NCI-H2227 treated with DMSO at 0.1 percent for 48 hours (cell line): Measurements from ENCODE around the gene NOD1.
"Not testable (repeated sequence)": the region's sequence is repeated elsewhere in the genome, so short reads cannot be mapped to it uniquely, and the experiment has no call there.

Experiments
- DNase-seq: peaks from one replicate; lab custom pipeline; 2025; lab: John Stamatoyannopoulos, UW

Gene NOD1

DNA sequence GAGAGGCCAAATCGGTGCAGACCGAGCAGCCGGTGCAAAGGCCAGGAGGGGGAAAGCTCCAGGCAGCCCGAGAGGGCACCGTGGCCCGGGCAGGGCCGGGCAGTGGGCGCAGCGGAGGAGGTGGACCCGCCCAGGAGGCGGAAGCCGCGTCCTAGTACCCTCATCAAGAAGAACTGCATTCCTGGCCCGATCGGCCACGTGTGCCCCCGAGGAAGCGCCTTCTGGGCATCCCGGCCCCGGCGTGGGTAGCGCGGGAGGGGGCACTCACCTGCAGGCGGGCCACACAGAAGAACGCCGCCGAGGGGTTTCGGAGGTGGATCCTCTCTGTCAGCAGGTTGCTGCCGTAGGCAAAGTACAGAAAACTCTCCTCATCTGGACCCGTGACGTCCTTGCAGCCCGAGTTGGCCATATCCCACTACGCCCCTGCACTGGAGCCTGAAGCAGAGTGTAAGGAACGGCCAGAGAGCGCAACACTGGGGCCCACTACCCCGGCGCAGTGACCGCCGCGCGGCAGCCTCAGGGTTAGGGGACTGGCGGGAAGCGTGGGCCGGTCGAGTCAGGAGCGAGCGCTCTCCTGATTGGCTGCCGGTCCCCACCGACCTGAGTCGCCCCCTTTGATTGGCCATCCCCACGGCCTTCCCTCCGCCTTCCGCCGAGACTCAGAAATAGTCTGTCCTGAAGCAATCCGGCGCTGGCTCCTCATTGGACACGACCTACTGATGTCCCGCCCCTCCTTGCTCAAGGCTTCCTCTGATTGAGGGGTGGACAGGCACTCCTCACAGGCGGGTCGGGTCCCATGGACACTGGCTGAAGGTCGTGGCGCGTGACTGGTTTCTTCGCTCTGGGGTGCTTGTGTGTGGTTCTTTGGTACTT lies 26.0 kb upstream of the NOD1 start, which contains the start of gene GGCT:
Gene GGCT, minus strand, starts transcription at position 529 of the 873 bp plus-strand sequence. Its CDS starts 120 bp downstream, at position 409.
- DNase-seq, result peak; percentile 96

DNA sequence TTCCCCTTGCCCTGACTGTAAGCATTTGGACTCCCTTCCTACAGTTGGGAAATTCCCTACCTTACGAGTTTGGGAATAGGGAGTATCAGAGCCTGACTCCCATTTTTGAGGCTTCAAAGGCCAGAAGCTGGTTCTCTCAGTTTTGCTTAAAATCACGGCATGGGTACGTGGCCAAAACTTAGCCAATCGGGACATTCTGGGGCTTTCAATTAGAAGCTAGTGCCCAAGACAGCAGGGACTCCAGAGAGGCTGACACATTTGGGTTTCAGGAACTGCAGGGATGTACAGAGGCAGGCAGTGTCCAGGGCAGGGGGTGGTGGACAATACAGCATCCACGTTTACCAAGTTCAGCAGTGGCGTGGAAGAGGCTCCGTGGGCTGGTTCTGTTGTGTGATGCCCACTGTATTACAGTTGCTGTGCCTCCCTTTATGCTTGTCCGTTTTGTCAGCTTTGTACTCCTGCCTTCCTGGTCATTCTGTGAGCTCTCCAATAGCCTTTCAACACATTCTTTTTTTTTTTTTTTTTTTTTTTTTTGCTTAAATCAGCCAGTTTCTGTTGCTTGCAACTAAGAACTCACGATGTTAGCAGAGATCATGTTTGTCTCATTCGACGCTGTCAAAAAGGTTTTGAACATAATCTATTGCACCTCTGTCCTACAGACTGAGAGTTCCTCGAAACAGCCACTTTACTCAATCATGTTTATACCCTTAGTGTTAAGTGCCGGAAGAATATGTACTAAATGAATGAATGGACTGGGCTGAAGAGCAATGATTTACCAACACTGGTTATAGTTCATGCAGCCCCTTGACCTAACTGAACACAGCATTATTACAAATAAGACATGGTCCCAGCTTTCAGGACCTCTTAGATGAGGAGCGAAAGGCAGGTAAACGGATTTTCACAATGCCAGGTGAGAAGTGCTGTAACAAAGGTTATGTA lies 25.0 kb upstream of the NOD1 start:
- DNase-seq, result no peak

DNA sequence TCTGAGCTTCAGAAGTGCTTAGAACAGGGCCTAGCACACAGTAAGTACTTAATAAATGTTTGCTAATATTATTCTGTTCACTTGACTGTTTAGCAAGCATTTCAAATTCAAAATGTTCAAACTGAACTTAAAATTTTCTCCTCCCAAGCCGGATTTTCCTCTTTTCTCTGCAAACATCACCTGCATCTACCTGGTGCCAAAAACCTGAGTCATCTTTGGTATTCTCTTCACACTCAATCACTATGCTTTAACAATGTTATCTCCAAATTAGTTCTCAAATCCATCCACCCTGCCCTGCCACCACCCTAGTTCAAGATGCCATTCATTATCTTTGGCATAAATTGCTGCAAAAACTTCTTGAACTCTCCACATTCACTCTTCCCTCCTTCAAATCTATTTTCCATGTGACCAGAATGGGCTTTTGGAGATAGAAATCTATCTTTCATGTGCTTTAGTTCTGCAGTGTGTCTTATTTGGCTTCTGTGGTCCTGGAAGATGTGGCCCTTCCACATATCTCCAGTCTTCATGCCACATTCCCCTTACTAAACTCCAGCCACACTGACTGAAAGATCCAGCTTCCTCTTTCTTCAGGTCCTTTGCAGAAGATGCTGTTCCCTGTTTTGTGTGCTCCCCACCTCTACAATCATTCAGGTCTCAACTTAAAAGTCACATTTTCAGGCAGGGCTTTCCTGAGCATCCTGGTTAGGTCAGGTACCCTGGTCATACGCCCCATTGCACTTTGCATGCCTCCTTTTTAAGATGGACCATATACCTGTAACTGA lies 24.1 kb upstream of the NOD1 start:
- DNase-seq, result no peak

DNA sequence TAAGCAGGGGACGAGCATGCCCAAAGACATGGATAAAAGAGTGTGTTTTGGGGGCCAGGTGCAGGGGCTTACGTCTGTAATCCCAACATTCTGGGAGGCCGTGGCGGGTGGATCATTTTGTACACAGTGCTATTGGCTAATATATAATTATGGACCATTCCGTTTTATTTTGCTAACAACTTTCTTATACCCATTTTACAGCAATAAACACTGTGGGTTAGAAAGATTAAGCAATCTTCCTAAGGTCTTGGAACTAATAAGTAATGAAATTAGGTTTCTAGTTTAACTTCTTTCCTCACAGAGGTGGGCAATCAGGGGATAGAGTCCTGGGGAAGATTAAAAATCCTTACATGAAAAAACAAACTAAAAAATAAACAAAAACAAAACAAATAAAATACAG lies 22.7 kb upstream of the NOD1 start:
- DNase-seq, result no peak

DNA sequence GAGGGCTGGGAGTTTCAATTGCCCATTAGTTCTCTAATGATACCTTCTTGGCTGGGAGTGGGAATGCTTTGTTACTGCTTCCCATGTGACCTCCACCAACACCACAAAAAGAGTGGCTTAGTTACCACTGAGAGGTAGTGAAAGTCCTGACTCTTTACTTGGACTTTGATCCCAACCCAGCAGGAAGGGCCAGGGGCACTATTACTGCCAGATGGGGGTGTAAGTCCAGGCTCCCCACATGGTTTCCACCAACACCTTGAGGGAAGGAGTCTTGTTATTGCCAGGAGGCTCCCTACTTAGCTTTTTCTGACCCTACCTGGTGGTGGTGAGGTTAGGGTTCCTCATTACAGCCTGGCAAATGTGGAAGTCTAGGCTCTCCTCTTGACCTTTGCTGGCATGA lies 14.6 kb upstream of the NOD1 start:
- DNase-seq, result no peak

DNA sequence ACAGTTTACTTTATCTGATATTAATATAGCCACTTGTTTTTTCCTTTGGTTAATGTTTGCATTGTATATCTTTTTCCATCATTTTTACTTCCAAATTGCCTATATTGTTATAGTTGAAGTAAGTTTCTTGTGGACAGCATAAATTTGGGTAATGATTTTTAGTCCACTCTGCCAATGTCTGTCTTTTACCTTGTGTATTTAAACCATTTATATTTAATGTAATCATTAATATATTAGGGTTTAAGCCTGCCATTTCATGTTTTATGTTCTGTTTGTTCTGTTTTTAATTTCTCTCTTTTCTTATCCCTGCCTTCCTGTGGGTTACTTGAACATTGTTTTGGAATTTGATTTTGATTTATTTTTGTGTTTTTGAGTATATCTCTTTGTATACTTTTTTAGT lies 12.8 kb upstream of the NOD1 start:
- DNase-seq, result no peak

DNA sequence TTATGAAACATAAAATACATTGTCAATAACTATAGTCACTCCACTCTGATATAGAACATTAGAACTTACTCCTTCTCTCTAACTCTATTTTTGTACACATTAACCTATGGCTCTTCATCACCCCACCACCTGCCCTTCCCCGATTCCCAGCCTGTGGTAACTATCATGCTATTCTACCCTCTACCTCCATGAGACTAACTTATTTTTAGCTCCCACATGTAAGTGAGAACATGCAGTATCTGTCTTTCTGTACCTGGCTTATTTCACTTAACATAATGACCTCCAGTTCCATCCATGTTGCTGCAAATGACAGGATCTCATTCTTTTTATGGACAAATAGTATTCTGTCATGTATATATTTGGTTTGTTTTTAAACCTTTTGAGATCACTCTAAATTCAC lies 8.8 kb upstream of the NOD1 start:
- DNase-seq, result no peak

DNA sequence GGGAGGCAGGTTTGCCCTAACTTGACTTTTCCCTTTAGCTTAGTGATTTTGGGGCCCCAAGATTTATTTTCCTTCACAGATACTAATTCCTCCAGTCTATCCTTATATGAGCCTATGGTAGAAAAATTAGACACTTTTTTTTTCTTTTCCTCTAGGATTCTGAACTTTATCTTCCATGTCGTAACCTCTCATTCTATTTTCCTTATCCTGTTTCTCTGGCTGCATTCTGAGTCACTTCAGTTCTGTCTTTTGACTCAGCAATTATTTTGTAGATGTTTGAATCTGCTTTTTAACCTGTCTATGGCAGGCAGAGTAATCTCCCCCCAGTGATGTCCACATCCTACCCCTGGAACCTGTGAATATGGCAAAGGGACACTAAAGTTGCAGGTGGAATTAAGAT lies 7.1 kb upstream of the NOD1 start:
- no peak for DNase-seq

DNA sequence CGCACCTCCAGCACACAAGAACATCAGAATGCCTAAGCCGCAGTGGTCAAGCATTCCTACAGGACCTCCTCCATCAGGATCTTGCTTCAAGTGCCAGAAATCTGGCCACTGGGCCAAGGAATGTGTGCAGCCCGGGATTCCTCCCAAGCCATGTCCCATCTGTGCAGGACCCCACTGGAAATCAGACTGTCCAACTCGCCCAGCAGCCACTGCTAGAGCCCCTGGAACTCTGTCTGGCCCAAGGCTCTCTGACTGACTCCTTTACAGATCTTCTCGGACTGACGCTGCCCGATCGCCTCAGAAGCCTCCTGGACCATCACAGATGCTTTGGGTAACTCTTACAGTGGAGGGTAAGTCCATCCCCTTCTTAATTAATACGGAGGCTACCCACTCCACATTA lies 2.8 kb upstream of the NOD1 start:
- not testable (repeated sequence) for DNase-seq

DNA sequence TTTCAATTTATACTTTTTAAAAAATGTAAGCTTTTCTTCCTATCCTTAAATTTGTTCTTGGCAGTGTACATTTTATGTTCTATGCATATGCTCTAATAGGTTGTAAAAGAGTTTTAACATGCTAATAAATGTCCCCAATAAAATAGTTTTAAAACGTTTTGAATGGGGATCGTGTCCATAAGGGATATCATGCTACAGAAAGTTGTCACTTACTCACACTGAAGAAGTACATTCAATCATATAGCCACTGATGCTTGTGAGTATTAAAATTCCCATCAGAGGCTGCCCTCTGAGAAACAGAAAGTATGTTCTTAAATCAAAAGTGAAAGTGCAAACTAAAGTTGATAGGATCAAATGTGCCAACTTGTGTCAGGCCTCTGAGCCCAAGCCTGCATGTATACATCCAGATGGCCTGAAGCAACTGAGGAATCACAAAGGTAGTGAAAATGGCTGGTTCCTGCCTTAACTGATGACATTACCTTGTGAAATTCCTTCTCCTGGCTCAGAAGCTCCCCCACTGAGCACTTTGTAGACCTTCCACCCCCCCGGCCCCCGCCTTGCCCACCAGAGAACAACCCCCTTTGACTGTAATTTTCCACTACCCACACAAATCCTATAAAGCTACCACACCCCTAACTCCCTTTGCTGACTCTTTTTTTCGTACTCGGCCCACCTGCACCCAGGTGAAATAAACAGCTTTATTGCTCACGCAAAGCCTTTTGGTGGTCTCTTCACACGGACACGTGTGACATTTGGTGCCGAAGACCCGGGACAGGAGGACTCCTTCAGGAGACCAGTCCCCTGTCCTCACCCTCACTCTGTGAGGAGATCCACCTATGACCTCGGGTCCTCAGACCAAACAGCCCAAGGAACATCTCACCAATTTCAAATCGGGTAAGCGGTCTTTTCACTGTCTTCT lies 877 bp upstream of the NOD1 start:
- no peak for DNase-seq

DNA sequence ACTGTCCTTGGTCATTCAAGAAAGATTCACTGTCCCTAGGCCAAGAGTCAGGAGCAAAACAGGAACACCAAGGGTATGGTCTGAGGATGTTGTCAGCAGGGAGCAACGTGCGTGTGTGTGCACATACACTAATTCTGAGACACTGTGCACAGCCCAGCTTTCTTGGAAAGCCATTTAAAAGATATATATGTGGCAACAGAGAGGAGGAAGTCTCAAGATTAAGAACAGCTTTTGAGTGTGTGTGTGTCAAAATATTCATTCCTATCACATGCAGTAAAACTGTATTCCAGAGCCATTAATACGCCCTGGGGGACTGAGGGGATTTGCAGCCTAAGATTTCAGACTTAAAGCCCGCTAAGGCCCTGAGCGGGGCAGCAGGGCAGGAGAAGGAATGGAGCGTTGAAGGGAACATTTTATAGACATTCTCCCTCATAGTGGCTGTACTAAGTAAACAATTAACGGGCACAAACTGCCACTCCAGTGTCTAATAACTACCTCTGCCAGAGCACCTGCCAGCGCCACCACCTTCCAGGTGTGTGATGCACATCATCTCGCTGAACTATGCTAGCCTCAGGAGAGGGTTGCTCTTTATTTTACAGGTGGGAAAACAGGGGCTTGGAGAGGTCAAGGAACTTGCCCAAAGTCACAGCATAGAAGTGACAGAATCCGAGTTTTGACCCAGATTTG lies 2.0 kb downstream of the NOD1 start:
- no peak for DNase-seq

DNA sequence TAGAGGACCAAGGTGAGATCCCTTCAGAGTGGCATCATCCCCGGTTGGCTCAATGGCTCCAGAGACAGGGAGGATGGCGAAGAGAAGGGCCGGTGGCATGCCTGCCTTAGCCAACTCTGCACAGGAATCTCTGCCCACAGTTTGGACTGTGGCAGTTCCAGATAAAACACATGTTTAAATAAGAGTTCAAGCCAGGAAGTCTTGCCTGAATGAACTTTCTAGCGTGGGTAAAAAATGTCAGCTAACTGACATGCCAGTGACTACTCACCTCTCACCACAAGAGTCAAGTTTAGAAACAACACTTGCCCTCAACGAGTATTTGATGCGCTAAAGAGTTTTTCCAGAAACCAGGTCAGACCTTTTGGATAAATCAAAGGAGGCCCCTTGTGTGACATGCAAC lies 3.0 kb downstream of the NOD1 start:
- no peak for DNase-seq

DNA sequence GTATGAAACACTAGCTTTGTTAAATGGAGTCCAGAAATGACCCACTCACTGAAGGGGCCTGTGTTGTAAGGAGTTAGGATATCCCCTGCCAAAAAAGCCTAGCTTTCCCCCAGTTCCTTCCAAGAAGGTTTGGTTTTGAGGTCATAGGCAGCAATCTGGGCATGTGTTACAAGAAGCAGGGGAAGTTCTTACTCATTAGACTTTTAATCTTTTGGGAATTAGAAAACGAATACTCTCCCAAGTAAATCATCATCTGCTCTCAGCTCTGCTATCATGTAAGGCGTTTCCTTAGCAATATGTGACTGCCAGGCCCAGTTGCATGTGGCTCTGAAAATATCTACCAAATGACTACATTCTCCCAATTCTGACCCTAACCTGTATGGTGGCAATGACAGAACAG lies 3.7 kb downstream of the NOD1 start:
- no peak for DNase-seq

DNA sequence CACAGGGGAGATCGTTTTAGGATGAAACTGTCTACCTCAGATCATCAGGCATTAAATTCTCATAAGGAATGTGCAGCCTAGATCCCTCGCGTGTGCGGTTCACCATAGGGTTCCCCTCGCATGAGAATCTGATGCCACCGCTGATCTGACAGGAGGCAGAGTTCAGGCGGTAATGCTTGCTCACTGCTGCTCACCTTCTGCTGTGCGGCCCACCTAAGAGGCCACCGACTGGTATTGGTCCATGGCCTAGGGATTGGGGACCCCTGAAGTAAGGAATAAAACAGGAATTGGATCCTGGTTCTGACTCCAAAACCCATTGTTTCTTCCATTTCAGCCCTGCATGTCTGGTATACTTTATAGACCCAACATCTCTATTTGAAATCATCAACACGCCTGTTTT lies 4.1 kb downstream of the NOD1 start:
- no peak for DNase-seq

DNA sequence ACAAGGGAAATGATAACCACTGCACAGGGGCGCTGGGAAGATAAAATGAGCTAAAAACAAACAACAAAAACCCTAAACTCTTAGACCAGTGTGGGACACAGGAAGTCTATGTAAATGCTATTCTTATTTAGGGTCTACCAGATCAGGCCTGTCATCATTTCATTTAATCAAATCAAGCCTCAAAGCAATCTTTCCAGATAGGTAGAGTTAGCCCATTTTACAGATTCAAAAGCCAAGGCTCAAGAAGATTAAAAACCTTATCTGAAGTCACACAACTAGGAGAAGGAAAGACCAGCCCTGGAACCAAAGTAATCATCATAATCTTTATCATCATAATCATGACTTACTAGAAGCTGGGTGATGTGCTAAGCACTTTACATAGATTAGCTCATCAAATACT lies 4.7 kb downstream of the NOD1 start:
- DNase-seq, result no peak

DNA sequence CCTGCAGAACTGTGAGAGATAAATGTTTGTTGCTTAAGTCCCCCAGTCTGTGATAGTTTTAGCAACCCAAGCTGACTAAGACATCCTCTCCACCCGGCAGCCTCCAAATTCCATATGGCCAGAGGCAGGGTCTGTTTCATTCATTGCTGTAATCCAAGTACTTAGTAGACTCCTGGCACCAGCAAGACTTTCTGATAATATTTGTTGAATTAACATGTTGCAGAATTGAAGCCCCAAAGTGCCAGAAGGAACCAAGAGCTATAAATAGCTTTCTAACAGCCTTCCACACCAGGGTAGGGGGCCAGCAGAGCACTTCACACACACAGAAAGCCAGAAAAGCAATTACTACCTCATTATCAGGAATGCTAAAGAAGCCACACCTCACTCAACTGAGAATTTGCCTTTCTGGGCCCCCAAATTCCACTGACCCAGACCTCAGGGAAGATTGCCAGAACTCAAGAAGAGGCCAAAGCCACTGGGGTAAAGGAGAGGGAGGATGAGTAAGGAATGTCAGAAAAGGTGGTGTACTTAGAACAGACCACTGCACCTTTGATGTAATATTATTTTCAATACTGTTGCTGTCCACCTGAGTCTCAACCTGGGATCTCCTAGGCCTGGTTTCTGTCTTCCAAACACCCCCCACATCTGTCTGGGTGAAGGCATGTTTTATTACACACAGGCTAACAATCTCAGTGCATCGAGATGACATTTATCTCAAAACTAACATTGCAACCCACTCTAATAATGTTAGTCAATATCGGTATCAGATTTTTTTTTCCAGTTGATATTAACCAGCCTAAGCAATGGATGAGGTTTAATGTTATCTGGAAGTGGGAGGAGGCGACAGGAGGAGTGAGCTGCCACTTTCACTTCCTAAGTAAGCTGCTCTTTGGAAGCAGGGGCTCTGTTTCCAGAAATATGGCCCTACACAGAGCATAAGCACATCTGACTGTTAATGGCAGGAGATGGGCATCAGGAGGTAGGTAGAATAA lies 5.5 kb downstream of the NOD1 start:
- no peak for DNase-seq

DNA sequence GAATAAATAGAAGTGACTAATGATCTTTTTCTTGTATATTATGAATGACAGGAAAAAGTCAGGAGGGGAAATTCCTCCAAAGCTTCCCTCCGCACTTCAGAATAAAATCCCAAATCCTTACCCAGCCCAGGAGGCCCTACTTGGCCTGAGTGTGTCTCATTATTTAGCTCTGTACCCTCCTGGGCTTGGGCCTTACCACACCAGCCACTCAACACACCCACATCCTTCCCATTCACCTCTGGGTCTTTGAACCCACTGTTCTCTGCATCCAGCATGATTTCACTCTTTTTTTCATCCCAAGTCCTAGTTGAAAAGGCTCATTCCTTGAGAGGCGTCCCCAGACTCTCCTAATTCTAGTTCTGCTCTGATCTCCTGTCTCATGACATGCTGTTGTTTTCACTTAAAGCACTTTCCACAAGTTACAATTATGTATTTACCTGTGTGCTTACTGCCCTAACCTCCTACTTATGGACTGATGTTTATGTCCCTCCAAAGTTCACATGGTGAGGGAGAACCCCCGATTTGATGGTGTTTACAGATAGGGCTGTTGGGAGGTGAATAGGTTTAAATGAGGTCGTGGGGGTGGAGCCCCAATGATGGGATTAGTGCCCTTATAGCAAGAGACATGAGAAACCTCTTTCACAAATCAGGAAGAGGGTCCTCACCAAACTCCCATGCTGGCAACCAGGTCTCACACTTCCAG lies 6.4 kb downstream of the NOD1 start:
- no peak for DNase-seq

DNA sequence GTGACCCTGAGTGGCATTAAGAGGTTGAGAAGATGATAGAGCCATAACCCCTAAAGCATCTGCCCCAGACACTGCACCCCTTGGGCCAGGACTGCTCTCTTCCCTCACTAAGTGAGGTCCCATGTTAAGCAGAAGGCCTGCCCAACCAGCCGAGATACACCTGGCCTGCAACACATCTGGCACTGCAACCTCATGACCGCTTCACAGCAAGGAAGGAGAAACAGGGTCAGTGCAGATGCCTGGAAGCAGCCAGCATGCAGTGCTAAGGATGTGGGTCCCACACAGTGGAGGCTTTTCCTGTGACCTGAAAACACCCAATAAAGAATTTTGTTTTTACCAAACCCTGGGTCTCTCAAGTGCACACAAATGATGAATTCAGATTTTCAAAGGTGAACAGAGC lies 7.4 kb downstream of the NOD1 start:
- DNase-seq, result no peak

DNA sequence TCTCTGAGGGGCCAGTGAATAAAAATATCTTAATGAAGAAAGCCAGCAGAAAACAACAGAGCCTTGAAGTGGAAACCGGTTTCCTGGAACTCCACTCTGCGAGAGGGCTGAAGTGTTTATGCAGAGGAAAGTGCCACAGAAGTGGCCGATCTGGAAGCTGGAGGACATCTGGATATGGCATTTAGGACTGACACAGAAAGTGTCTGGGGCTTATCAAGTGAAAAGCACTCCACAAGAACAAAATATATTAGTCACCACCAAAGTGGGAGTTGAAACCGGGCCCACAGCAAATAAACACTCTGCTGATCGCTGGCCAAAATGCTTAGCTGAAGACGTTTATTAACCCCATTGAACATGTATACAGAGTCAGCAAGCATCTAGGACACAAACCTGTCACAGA lies 7.8 kb downstream of the NOD1 start:
- no peak for DNase-seq
